Medulla oblongata (tissue), 1 donor: Measurements from ENCODE around the gene EPAS1.

ENCODE experiments used
- DNase-seq: peaks from one replicate; pipeline ENCODE4 v3.0.0-alpha.2; 2015; ENCODE audit errors: extremely low spot score

EPAS1 gene

DNA sequence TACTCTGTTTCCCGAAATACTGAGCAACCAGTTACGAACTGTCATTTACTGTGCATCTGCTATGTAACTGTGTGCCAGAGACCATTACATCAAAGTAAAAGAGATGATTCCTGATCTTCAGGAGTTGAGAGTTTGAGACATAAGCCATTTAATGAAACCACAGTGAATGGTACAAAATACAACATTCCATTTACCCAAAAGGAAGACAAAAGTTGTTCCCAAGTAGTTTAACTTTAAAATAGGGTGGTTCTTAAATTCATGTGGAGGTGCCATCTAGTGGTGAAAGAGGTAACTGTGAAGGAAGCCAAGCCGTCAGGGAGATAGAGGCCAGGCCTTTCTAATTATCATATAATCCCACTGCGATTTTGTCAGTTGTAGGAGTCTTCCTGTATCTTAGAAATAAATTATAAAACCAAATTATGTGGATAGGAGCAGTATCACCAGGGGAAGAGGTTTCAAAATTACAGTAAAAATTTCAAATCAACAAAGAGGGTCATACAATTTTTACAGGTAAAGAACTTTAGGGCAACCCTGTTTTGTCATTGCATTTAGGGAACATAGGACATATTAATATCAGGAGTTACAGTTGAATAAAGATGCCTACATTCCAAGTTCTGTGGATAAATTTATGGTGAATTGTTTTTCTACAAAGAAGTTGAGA is 67.7 kb downstream of the EPAS1 start:
- DNase-seq, result peak; percentile 74

DNA sequence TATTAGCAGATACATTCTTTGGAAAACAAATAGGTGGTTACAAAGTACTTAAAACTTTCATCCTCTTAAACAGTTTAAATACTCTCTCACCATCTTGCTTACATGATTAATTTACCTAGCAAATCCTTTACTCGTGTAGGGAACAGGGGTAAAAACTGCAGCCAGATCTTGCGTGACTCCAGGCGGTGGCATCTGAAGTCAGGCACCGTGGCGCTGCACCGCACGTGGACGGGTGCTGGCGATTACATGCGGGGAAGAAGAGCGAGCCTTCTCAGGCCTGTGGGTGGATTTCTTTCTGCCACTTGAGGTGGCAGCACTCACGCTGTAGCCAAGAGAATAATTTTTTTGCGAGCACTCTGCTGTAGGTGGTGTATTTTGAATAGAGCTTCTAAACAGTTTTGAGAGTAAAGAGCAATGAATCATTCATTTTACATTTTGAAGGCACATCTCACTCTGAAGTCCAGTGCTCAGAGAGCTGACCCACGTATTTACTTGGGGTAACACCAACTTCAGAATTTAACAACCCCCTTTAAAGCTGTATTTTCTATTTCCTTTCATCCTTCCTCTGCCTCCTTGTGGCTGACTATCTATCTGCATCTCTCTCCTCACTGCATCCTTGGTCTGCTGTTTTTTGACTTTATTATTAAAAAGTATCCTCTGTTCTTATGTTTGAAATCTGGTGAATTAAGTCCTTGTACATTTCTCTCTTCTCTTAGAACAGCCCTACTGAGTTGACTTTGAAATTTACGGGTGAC is 68.9 kb downstream of the EPAS1 start:
- peak; percentile 27 for DNase-seq

- DNase-seq, result no peak
These were observed 69.5 kb downstream of the EPAS1 start for GRCh38 chr2:46366668-46367052.

DNA sequence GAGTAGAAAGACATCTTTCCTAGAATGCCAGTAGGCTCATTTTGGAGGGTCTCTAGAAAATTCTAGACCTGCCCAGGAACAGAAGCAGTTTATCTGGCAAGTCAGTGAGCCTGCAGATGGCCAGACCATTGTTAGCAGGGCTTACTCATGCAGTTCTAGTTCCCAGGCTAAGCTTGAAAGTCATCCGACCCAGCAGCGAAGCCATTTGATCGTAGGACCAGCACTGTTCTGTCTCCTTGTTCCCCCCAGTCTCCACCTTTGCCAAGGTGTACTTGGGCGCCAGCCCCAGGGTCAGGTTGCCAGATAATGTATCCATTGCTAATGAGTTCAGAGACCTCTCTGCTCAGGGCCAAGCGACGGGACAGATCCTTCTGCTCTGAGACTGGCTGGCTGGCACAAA is 70.1 kb downstream of the EPAS1 start:
- peak; percentile 40 for DNase-seq

GRCh38 chr2:46368401-46368800 is 71.2 kb downstream of the EPAS1 start:
- DNase-seq, result no peak

DNA sequence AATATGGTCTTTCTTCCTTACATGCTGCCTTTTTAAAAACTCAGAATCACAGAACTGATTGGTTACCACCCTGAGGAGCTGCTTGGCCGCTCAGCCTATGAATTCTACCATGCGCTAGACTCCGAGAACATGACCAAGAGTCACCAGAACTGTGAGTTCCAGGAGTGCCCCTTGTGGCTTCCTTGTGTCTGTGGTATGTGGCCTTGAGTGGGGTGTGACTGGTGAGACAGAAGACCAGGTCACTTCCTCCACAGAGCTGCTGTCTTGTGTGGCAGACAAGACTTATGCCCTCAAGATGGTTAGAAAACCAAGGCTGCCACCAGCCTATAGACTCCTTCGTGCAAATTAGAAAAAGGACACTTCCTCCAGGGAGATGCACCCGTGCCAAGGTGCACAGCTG is 72.6 kb downstream of the EPAS1 start:
- DNase-seq, result no peak

DNA sequence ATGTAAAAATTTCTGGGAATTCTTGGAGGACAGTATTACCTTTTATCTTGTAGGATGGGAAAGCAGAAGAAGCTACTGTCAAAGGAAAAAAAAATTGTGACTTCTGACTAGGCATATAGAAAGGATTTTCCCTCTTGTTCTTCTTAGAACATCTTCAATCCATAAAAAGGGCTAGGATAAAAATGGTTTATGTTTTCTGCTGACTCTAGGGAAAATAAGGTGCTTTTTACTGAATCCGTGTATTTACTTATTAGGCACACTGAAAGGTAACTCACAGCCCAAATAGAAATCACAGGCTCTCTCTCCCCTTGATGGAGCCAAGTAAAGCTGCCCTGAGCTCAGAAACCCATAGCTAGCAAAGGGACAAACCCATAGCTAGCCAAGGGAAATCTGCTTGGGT is 74.6 kb downstream of the EPAS1 start:
- no peak for DNase-seq

- DNase-seq, result no peak
These were observed 75.3 kb downstream of the EPAS1 start for GRCh38 chr2:46372475-46372874.

- no peak for DNase-seq
These were observed 76.0 kb downstream of the EPAS1 start for GRCh38 chr2:46373238-46373637.

DNA sequence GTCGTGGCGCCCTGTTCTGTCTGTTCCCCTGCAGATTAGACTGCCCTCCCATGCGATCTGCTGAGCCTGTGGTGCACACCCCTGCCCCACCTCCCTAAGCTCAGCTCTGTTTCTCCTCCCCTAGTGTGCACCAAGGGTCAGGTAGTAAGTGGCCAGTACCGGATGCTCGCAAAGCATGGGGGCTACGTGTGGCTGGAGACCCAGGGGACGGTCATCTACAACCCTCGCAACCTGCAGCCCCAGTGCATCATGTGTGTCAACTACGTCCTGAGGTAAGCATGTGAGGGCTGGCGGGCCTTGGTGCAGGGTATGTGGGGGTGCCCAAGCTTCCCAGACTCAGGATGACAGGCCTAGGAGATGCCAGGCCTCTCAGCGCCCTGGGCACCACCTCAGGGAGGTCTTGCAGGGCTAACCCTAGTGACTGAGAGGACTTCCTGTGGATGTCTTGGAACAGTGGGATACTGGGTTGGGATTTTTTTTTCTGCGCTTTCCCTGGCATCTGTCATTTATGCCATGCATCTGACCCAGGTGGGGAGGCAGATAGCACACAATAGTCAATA is 78.4 kb downstream of the EPAS1 start:
- no peak for DNase-seq

- DNase-seq, result no peak
These were observed 79.4 kb downstream of the EPAS1 start for GRCh38 chr2:46376586-46376985.

GRCh38 chr2:46377101-46377581 is 79.9 kb downstream of the EPAS1 start:
- no peak for DNase-seq

- DNase-seq, result no peak
These were observed 80.7 kb downstream of the EPAS1 start for GRCh38 chr2:46377666-46378560.

DNA sequence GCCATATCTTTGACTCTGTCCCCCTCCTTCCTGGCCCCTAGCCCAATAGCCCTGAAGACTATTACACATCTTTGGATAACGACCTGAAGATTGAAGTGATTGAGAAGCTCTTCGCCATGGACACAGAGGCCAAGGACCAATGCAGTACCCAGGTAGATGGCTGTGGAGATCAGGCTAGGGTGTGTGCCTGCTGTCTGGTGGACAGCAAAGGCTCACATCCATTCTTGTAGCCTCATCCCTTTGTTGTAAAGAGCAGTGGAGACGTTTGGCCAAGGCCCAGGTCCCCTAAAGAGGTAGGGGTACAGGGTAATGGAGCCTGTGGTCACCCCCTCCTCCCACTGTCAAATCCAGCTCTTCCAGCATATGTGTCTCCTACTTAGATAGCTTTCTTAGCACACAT is 81.4 kb downstream of the EPAS1 start:
- no peak for DNase-seq

DNA sequence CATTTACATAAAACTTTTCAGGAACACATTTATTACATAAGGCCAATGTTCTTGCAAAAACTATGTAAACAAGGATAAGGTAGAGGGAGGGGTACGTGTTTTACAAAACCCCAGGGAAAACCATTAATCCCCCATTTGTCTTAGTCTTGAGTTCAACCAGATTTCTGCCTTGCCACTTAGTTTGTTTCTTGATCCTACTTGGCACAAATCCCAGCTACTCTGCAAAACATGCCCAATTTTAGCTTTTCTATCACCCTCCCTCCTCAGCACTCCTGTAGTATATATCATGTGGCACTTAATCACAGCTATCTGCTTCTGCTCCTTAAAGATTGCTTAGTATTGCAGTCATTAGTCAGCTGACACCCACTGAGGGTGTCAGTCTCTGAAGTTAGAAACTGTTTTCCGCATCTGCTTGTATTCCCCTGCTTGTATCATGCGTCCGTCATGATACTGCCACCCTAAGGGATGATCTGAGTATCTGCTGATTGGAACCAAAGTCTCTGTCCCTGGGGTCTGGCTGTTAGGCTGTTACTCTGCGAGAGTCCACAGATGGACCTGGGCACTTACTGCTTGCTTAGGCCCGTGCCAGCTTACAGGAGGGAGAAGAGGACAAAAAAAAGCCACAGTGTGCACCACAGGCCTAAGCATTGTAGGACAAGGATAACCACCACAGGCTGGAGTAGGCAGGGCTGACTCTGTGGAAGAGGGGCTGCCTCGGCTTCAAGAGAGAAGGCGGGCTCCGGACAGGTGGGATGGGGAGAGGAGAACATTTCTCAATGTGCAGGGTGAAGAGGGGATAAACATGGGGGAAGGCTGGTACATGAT is 82.2 kb downstream of the EPAS1 start:
- no peak for DNase-seq

GRCh38 chr2:46380038-46380940 is 83.1 kb downstream of the EPAS1 start:
- no peak for DNase-seq

DNA sequence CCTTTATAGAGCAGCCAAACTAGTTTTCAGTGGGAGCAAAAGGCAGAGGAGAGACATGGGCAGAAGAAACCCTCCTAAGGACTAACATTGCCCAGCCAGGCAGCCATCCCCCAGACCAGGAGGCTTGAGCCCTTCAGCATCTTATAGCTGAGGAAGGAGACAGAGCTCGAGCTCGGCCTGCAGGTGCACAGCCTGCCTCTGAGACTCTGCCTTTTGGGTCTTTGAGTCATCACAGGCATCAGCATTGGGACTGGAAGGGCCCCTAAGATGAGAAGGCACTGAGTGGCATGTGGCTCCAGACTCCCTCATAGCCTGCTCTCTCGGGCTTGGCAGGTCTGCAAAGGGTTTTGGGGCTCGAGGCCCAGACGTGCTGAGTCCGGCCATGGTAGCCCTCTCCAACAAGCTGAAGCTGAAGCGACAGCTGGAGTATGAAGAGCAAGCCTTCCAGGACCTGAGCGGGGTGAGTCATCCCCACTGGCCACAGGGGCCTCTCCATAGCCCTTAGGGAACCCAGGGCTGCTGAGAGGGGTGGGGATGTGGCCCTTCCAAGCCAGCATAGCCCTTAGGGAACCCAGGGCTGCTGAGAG is 84.1 kb downstream of the EPAS1 start:
- no peak for DNase-seq

DNA sequence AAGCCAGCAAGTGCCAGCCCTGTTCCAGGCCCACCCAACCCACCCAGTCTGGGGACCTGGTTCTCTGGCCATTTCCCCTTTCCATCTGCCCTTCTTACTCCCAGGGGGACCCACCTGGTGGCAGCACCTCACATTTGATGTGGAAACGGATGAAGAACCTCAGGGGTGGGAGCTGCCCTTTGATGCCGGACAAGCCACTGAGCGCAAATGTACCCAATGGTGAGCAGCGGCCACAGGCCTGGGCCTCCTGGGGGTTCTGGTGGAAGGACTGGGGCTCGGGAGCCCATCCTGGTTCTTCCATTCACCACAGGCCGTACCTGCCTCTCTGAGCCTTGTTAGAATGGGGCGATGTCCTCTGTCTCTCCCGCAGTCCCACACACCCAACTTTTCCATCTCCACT is 84.7 kb downstream of the EPAS1 start:
- DNase-seq, result no peak

DNA sequence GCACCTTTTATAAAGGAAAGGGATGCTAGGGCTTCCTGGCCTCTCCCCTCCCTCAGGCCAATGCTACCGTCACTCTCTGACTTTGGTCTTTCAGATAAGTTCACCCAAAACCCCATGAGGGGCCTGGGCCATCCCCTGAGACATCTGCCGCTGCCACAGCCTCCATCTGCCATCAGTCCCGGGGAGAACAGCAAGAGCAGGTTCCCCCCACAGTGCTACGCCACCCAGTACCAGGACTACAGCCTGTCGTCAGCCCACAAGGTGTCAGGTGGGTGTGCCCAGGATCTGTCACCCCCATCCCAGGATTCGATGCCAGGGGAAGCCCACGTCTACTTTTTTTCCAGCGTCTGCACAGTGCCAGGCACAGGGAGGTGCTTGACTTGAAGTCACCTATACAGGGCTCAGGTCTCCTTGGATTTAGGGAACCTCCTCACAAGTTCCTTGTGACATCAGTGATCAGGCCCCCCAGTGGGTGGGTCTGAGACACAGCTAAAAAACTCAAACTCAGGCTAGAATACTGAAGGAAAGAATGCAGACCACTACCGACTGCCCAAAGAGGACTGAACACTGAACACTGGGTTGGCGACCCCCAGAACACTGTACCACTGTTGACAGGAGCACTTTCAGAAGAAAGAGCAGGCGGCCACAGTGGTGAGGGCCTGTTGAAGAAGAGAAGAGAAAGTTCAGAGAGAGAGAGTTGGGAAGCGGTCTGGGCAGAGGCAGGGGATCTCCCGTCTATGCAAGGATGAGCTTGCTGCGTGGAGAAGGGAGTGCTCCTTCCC is 85.3 kb downstream of the EPAS1 start:
- no peak for DNase-seq
